H1 (cell line): ENCODE data around the gene PAPOLA. TPM values are rescaled to one million over a fixed set of nuclear protein-coding genes. Genes with fewer than 3 reads are reported as not detected.

ENCODE experiments used
- CTCF ChIA-PET: fragments of 300-600 bp; sonication (Branson Sonifier 250); formaldehyde crosslinking; loops from one replicate; lab custom pipeline; 2021; ENCODE audit not compliant: partially characterized antibody; lab: Charles Lee
- POLR2A ChIA-PET: fragments of 300-600 bp; sonication (Branson Sonifier 250); formaldehyde crosslinking; loops from one replicate; lab custom pipeline; 2021; ENCODE audit warnings: inconsistent platforms; ENCODE audit not compliant: partially characterized antibody; lab: Charles Lee
- DNase-seq, 2 experiments: peaks; one replicate each; pipeline versions ENCODE4 v3.0.0 to v3.0.0-alpha.2; 2010 to 2022; ENCODE audit warnings: low spot score in 2 of 2, low read depth in 1 of 2, mixed read lengths in 1 of 2
- FAIRE-seq: peaks from 2 replicates; lab custom pipeline; 2011; peaks lifted over from hg19 to GRCh38; lab: Jason Lieb, UNC
- H2AFZ ChIP-seq: 2 replicates; pipeline ENCODE4 v1.8.1; 2012; ENCODE audit warnings: low read length, inconsistent platforms
- H2AK5ac ChIP-seq: 2 replicates; pipeline ENCODE4 v1.6.1; 2013; ENCODE audit warnings: low read depth, low read length
- H2BK120ac ChIP-seq: replicated peaks from 2 replicates; pipeline ENCODE3; 2013; ENCODE audit warnings: low read depth, low read length, inconsistent platforms
- H2BK12ac ChIP-seq: 2 replicates; pipeline ENCODE4 v1.6.1; 2013; ENCODE audit warnings: low read depth, low read length
- H2BK15ac ChIP-seq: 2 replicates; pipeline ENCODE4 v1.6.1; 2013; ENCODE audit warnings: low read length
- H2BK20ac ChIP-seq: 2 replicates; pipeline ENCODE4 v1.6.1; 2013; ENCODE audit warnings: low read length
- H2BK5ac ChIP-seq: 2 replicates; pipeline ENCODE4 v1.6.1; 2013; ENCODE audit warnings: low read depth, low read length
- H3K14ac ChIP-seq: 2 replicates; pipeline ENCODE4 v1.6.1; 2013; ENCODE audit warnings: inconsistent platforms; ENCODE audit not compliant: insufficient read length
- H3K18ac ChIP-seq: 2 replicates; pipeline ENCODE4 v1.6.1; 2013; ENCODE audit warnings: low read length; ENCODE audit errors: extremely low read depth
- H3K23ac ChIP-seq: 2 replicates; pipeline ENCODE4 v1.6.1; 2013; ENCODE audit warnings: inconsistent platforms; ENCODE audit not compliant: insufficient read length
- H3K23me2 ChIP-seq: 2 replicates; pipeline ENCODE4 v1.6.1; 2013; ENCODE audit warnings: low read depth, low read length
- H3K27ac ChIP-seq: 2 replicates; pipeline ENCODE4 v1.6.1; 2011; ENCODE audit warnings: low read depth, low read length, inconsistent platforms
- H3K27me3 ChIP-seq, 4 experiments: replicated peaks in 1 of 4; 1 replicate in 1 of 4; 2 replicates in 3 of 4; pipeline versions ENCODE4 v1.6.1 to v1.8.1; 2011 to 2013; ENCODE audit warnings: low read length in 3 of 4, mild to moderate bottlenecking in 3 of 4, inconsistent platforms in 2 of 4, mixed read lengths in 2 of 4, moderate library complexity in 1 of 4; ENCODE audit not compliant: control insufficient read depth in 3 of 4, insufficient read depth in 3 of 4; ENCODE audit errors: extremely low read depth in 1 of 4
- H3K36me3 ChIP-seq, 4 experiments: 2 replicates each; pipeline versions ENCODE4 v1.6.1 to v1.8.1; 2011 to 2013; ENCODE audit warnings: mild to moderate bottlenecking in 4 of 4, low read length in 3 of 4, moderate library complexity in 2 of 4, control low read depth in 1 of 4, inconsistent platforms in 1 of 4; ENCODE audit not compliant: insufficient read depth in 4 of 4, control insufficient read depth in 2 of 4
- H3K4ac ChIP-seq: replicated peaks from 2 replicates; pipeline ENCODE3; 2013; ENCODE audit warnings: low read length, low read depth, mixed read lengths, inconsistent platforms; ENCODE audit not compliant: insufficient read length
- H3K4me1 ChIP-seq, 4 experiments: replicated peaks in 1 of 4; 1 replicate in 1 of 4; 2 replicates in 3 of 4; pipeline versions ENCODE4 v1.6.1 to v1.8.1; 2011 to 2013; ENCODE audit warnings: low read length in 3 of 4, inconsistent platforms in 2 of 4, mixed read lengths in 1 of 4; ENCODE audit not compliant: insufficient read depth in 4 of 4, control insufficient read depth in 3 of 4
- H3K4me2 ChIP-seq, 2 experiments: 2 replicates each; pipeline versions ENCODE4 v1.6.1 to v1.8.1; 2011 to 2013; ENCODE audit warnings: low read depth in 2 of 2, low read length in 2 of 2, control low read depth in 1 of 2, inconsistent platforms in 1 of 2, mild to moderate bottlenecking in 1 of 2; ENCODE audit not compliant: insufficient read depth in 1 of 2
- H3K4me3 ChIP-seq, 4 experiments: fragments of 200-600, 300-600 bp in 1 of 4; sonication (generic), shearing (Covaris generic), sonication (Bioruptor Twin) in 1 of 4; 2 replicates each; pipeline versions ENCODE4 v1.5.1 to v1.8.1; 2011 to 2016; ENCODE audit warnings: low read length in 4 of 4, low read depth in 3 of 4, control low read depth in 2 of 4, inconsistent platforms in 2 of 4, mild to moderate bottlenecking in 2 of 4, mixed read lengths in 1 of 4, moderate library complexity in 1 of 4; ENCODE audit not compliant: insufficient read depth in 2 of 4; ENCODE audit errors: extremely low read depth in 1 of 4
- H3K56ac ChIP-seq: replicated peaks from 2 replicates; pipeline ENCODE3; 2013; ENCODE audit warnings: low read depth, mild to moderate bottlenecking, mixed read lengths, low read length, inconsistent platforms; ENCODE audit not compliant: insufficient read length
- H3K79me1 ChIP-seq: 2 replicates; pipeline ENCODE4 v1.6.1; 2013; ENCODE audit warnings: low read depth, low read length, control low read depth
- H3K79me2 ChIP-seq, 2 experiments: 2 replicates each; pipeline versions ENCODE4 v1.6.1 to v1.8.1; 2012 to 2013; ENCODE audit warnings: low read length in 2 of 2, mild to moderate bottlenecking in 2 of 2, inconsistent platforms in 1 of 2; ENCODE audit not compliant: insufficient read depth in 2 of 2, control insufficient read depth in 1 of 2
- H3K9ac ChIP-seq, 4 experiments: replicated peaks in 1 of 4; 1 replicate in 1 of 4; 2 replicates in 3 of 4; pipeline versions ENCODE4 v1.6.1 to v1.8.1; 2011 to 2013; ENCODE audit warnings: low read depth in 3 of 4, low read length in 3 of 4, control low read depth in 2 of 4, mild to moderate bottlenecking in 2 of 4, moderate library complexity in 2 of 4, inconsistent platforms in 1 of 4; ENCODE audit errors: extremely low read depth in 1 of 4
- H3K9me3 ChIP-seq, 2 experiments: 2 replicates each; pipeline versions ENCODE4 v1.6.1 to v1.8.1; 2012 to 2013; ENCODE audit warnings: mild to moderate bottlenecking in 2 of 2, moderate library complexity in 2 of 2, control low read depth in 1 of 2, inconsistent platforms in 1 of 2, low read depth in 1 of 2, low read length in 1 of 2, mixed read lengths in 1 of 2; ENCODE audit not compliant: insufficient read depth in 2 of 2
- H4K20me1 ChIP-seq, 2 experiments: replicated peaks in 1 of 2; 2 replicates each; pipeline versions ENCODE3 to v1.8.1; 2011 to 2013; ENCODE audit warnings: inconsistent platforms in 2 of 2, low read length in 2 of 2, mild to moderate bottlenecking in 1 of 2; ENCODE audit not compliant: insufficient read depth in 2 of 2, control insufficient read depth in 1 of 2
- H4K5ac ChIP-seq: 2 replicates; pipeline ENCODE4 v1.6.1; 2013; ENCODE audit warnings: low read length, low read depth, mixed read lengths, inconsistent platforms; ENCODE audit not compliant: insufficient read length
- H4K8ac ChIP-seq: 2 replicates; pipeline ENCODE4 v1.8.0; 2013; ENCODE audit warnings: mild to moderate bottlenecking, moderate library complexity, low read length, inconsistent platforms; ENCODE audit not compliant: insufficient read depth; ENCODE audit errors: extremely low read depth
- H4K91ac ChIP-seq: replicated peaks from 2 replicates; pipeline ENCODE3; 2013; ENCODE audit warnings: low read length, mixed read lengths, inconsistent platforms; ENCODE audit not compliant: insufficient read length
- ASH2L ChIP-seq: fragments of 200-600, 300-600 bp; sonication (generic); IDR thresholded peaks from one replicate; pipeline ENCODE4 v1.7.1; 2017; ENCODE audit warnings: low read length
- CHD1 ChIP-seq: IDR thresholded peaks from 2 replicates; pipeline ENCODE4 v1.6.1; 2012; ENCODE audit warnings: low read depth, low read length, improper control_type of control experiment
- MAFK ChIP-seq: IDR thresholded peaks from 2 replicates; pipeline ENCODE4 v1.6.1; 2012; ENCODE audit warnings: low read depth, mild to moderate bottlenecking, improper control_type of control experiment, low read length
- POLR2A ChIP-seq, 2 experiments: IDR thresholded peaks; 1 replicate in 1 of 2; 2 replicates in 1 of 2; pipeline ENCODE4 v1.6.1; 2011; ENCODE audit warnings: low read depth in 2 of 2, low read length in 2 of 2, mild to moderate bottlenecking in 2 of 2; ENCODE audit errors: control extremely low read depth in 1 of 2
- RBBP5 ChIP-seq: IDR thresholded peaks from 2 replicates; pipeline ENCODE4 v1.7.1; 2012; ENCODE audit warnings: low read depth, mild to moderate bottlenecking, inconsistent platforms, low read length, moderate library complexity, borderline replicate concordance
- SIRT6 ChIP-seq: IDR thresholded peaks from one replicate; pipeline ENCODE4 v1.7.1; 2012; ENCODE audit warnings: low read length, inconsistent platforms
- WGBS, 2 experiments: shearing (Covaris generic) in 1 of 2; methylation state at CpG; one replicate each; pipeline versions ENCODE4 v1.1.6 to v1.1.7; 2013 to 2015; ENCODE audit warnings: low lambda C conversion rate in 2 of 2, mixed read lengths in 2 of 2, inconsistent platforms in 1 of 2, low coverage in 1 of 2, missing lambda C conversion rate in 1 of 2; ENCODE audit not compliant: insufficient replicate concordance in 2 of 2, insufficient coverage in 1 of 2, insufficient read length in 1 of 2; ENCODE audit errors: extremely low coverage in 1 of 2, missing lambda C conversion rate in 1 of 2; 5-methylcytosine and 5-hydroxymethylcytosine counted together
- polyA plus RNA-seq, 7 experiments: library from polyadenylated mRNA; depleted of rRNA in 3 of 7; stranded (reverse) in 5 of 7; unstranded in 2 of 7; fragments of >200 nt in 5 of 7; fragments of 200-250 nt in 2 of 7; gene quantifications; 1 replicate in 5 of 7; 2 replicates in 1 of 7; 4 replicates in 1 of 7; pipeline versions ENCODE4 v1.2.1 to v1.2.3, GENCODE V29; 2011 to 2013; ENCODE audit warnings: missing spikeins in 2 of 7, mixed read lengths in 2 of 7
- total RNA-seq: library from RNA; stranded (reverse); fragmentation: NEBNext Ultra II Directional; extraction: Animal tissue kit (Norgen Biotek cat#: 25700); gene quantifications from 2 replicates; pipeline ENCODE4 v1.2.1, GENCODE V29; 2021

The PAPOLA gene
- total and polyA plus RNA-seq, 2 of the 8 experiments (the other 6 are each of a cell fraction or from before 2014, with no cell fraction given), result 163 to 239 TPM

- TF ChIP-seq ASH2L (peak; percentile 36), CHD1 (0 out of 2 replicates have a peak, but pooled peaks have one; percentile 39), SIRT6 (no peak), MAFK (no peak), RBBP5 (peak; percentile 96), POLR2A (IDR thresholded peaks at IDR 0.05; ENCODE audit: control extremely low read depth in 1 of 2, low read depth in 2 of 2, low read length in 2 of 2) (peak in 1 of 2 experiments; percentile 40; a peak in 1 of 3 replicates)
- TF ChIP-seq, all 59 proteins: peak for 4
- no peak for FAIRE-seq
- peak overlapping the region; percentile 83 for H3K4ac ChIP-seq
Observed at GRCh38 chr14:96502621-96503305, 581 bp downstream of the PAPOLA start.

More at GRCh38 chr14:96502621-96503305, 581 bp downstream of the PAPOLA start:
- H2AK5ac ChIP-seq, result no peak overlapping the region
- peaks cover 16 to 20% of the 10 kb centered on the region in 2 experiments for H4K20me1 ChIP-seq
- H3K4me3 ChIP-seq, result peak overlapping the region; percentile 85 to 99 (median 94)
- peak overlapping the region; percentile 86 to 99 (median 93) for H3K9ac ChIP-seq
- H3K4me2 ChIP-seq, result peak overlapping the region; percentile 94 to 95
- H3K14ac ChIP-seq, result no peak overlapping the region
- peaks cover 44 to 62% of the 10 kb centered on the region in 2 experiments for H3K79me2 ChIP-seq
- no peak overlapping the region; the same call in 1 of the 2 replicates for H3K18ac ChIP-seq
- H4K8ac ChIP-seq, result peak overlapping the region; percentile 96
- H2BK5ac ChIP-seq, result peak overlapping the region; percentile 92
- H3K56ac ChIP-seq, result peak overlapping the region; percentile 83
- H4K5ac ChIP-seq, result peak overlapping the region; percentile 81
- no peak overlapping the region for H2BK120ac ChIP-seq
- H2BK20ac ChIP-seq, result no peak overlapping the region
- H3K36me3 ChIP-seq, result no peaks in the 10 kb centered on the region
- H3K27ac ChIP-seq, result peak overlapping the region; percentile 97
- DNase-seq, result peak in 1 of 2 experiments; percentile 64
- H3K27me3 ChIP-seq, result no peaks in the 10 kb centered on the region
- H3K9me3 ChIP-seq, result no peaks in the 10 kb centered on the region
- H3K23me2 ChIP-seq, result peaks cover 6% of the 10 kb centered on the region
- H3K23ac ChIP-seq, result no peak overlapping the region
- ChIA-PET POLR2A (interaction anchor here (0.6 to 1.4 kb wide), 6 partner anchors 10 to 140 kb away, joined by 3 to 13 read pairs (median 4); partner anchors contain the start of genes ATG2B and GSKIP), CTCF (interaction anchor here (0.7 kb wide), 1 partner anchor 19 kb away, joined by 4 read pairs; no protein-coding TSS in a partner anchor)
- 0 out of 2 replicates have a peak overlapping the region, but pooled peaks have one; percentile 40 for H2BK15ac ChIP-seq
- no peak overlapping the region for H2AFZ ChIP-seq
- peak overlapping the region; percentile 56 for H4K91ac ChIP-seq
- H3K4me1 ChIP-seq, result peaks cover 0 to 7% (median 2%) of the 10 kb centered on the region in 4 experiments; a peak in 3 of 7 replicates
- H2BK12ac ChIP-seq, result peak overlapping the region; percentile 39; the same call in 1 of the 2 replicates
- peaks cover 5% of the 10 kb centered on the region; the same call in 1 of the 2 replicates for H3K79me1 ChIP-seq
- WGBS, 2 experiments, result 2% methylated on average over 34 of the region's 47 CpGs; no CpG with 5 or more reads in 1 of the 2 experiments
